ENCODE data around the gene MIOX. TPM values are rescaled to one million over a fixed set of nuclear protein-coding genes. Genes with fewer than 3 reads are reported as not detected.
A peak's percentile ranks its signal among the peaks of the same experiment; 100 is the strongest.

The MIOX gene
- total RNA-seq, 4 donors from 2014 or later = not detected

DNA sequence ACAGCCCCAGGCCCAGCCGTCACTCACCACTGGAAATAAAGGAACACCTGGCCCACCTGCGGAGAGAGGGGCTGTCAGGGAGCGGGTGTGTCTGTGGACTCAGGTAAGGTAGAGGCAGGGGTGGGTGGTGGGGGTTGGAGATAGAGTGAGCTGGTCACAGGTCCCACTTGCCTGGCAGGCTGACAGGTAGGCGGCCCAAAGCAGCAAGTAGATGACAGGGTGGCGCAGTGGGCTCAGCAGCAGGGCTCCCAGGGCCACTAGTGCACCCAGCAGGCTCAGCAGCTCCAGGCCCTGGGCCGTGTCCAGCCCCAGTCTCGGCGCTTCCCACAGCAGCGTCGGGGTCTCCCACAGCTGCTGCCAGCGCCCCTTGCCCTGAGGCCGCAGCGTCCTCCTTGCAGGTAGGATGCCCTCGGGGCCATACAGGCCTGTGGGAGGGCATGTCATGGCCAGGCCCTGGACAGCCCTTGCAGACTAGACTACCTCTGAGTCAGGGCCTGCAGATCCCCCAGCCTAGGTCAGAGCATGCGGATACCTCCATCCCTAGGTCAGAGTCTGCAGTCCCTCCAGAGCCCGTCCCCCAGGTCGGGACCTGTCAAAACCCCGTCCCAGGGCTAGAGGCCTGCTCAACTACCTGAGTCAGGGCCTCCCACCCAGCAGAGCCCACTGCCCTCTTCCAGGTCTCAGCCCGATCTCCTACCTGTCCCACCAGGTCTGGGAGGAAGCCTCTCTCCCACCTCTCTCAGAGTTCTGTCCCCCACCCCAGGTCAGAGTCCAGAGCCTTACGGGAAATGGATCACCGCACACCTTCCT, 20.2 kb downstream of the MIOX start:
- H3K4me3 ChIP-seq = peak overlapping the region; percentile 98 to 99
- TF ChIP-seq, protein P1, sequence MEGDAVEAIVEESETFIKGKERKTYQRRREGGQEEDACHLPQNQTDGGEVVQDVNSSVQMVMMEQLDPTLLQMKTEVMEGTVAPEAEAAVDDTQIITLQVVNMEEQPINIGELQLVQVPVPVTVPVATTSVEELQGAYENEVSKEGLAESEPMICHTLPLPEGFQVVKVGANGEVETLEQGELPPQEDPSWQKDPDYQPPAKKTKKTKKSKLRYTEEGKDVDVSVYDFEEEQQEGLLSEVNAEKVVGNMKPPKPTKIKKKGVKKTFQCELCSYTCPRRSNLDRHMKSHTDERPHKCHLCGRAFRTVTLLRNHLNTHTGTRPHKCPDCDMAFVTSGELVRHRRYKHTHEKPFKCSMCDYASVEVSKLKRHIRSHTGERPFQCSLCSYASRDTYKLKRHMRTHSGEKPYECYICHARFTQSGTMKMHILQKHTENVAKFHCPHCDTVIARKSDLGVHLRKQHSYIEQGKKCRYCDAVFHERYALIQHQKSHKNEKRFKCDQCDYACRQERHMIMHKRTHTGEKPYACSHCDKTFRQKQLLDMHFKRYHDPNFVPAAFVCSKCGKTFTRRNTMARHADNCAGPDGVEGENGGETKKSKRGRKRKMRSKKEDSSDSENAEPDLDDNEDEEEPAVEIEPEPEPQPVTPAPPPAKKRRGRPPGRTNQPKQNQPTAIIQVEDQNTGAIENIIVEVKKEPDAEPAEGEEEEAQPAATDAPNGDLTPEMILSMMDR (IDR thresholded peaks at IDR 0.05) = no peak
- no peak for TF ChIP-seq POLR2A (IDR thresholded peaks at IDR 0.05)
- peak overlapping the region; percentile 90 to 94 for H3K27ac ChIP-seq
- H3K9me3 ChIP-seq = no peaks in the 10 kb centered on the region
- DNase-seq = peak in 1 of 2 donors; percentile 42
- peaks cover 3 to 13% of the 10 kb centered on the region in 2 donors for H3K4me1 ChIP-seq
- intact Hi-C loops (cut with DNase I; ENCODE audit: low total_unique reads) = loop anchor here (10.0 kb wide), 1 partner anchor 232 kb away; the partner anchor contains the start of gene MAPK11
- no peaks in the 10 kb centered on the region for H3K36me3 ChIP-seq
- H3K27me3 ChIP-seq = no peaks in the 10 kb centered on the region

DNA sequence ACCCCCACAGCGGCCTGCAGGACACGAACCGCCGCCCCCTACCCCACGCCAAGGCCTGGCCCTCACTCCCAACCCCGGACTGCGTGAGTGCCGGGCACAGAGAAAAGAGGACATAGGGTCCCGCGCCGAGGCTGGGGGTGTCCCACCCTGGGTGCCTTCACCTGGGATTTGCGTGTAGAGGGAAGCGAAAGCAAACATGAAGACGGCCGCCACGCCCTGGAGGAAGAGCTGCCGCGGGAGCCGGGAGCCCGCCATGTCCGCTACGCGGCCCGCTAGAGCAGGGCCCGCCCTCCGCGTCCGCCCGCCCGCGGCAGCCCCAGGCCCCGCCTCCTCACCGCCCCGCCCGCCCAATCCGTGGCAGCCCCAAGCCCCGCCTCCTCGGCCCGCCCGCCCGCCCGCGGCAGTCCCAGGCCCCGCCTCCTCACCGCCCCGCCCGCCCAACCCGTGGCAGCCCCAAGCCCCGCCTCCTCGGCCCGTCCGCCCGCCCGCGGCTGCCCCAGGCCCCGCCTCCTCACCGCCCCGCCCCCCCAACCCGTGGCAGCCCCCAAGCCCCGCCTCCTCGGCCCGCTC, 20.8 kb downstream of the MIOX start, which contains the start of gene LMF2:
Gene LMF2, minus strand, starts transcription at position 282 of the 570 bp plus-strand sequence. Its CDS starts 27 bp downstream, at position 255.
- Histone ChIP-seq H3K27me3 (no peaks in the 10 kb centered on the region), H3K4me1 (peaks cover 3 to 13% of the 10 kb centered on the region in 2 donors), H3K4me3 (peak within 1 kb of the TSS; percentile 98 to 99), H3K27ac (peak within 1 kb of the TSS; percentile 90 to 94), H3K9me3 (no peaks in the 10 kb centered on the region), H3K36me3 (no peaks in the 10 kb centered on the region)
- intact Hi-C loops (cut with DNase I; ENCODE audit: low total_unique reads) = loop anchor here (10.0 kb wide), 1 partner anchor 233 kb away; the partner anchor contains the start of gene MAPK11
- DNase-seq = peak; percentile 89 to 94
- peak in 1 of 2 donors; percentile 64 for TF ChIP-seq POLR2A (IDR thresholded peaks at IDR 0.05)
- TF ChIP-seq, protein P1 (IDR thresholded peaks at IDR 0.05) = peak in 1 of 4 experiments; percentile 12

DNA sequence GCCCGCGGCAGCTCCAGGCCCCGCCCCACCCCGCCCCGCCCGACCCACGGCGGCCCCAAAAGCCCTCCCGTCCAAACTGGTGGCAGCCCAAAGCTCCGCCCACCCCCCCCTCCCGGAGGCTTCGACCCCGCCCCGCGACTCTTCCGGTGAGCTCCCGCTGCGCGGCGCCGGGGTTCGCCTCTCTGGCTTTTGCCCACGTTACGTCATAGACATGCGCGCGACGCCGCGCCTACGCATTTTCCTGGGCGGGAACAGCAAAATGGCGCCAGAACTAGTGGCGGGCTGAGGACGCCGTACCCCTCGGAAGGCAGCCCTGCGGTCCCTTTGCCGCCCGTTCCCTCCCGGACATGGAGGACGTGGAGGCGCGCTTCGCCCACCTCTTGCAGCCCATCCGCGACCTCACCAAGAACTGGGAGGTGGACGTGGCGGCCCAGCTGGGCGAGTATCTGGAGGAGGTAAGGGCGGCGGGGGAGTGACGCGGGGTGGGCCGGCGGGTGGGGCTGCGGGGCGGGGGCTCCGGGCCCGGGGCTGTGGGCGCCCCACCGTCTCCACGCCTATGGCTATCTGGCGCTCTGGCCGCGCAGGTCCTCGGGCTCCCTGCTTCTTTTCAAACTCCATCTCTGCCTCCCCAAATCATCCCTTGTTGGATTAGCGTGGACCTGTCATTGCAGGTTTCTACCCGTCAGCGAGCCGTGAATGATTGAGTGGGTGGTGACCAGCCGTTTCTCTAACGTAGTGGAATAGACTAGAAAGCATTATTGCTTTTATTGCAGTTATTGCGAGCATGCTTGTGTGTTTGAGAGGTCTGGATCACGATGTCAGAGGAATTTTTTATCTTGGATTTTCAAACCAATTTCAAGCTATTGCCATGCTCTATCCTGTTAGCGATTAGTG, 21.6 kb downstream of the MIOX start, which contains the start of gene NCAPH2:
Gene NCAPH2, plus strand, starts transcription at position 234 of the 894 bp plus-strand sequence. Its CDS starts 114 bp downstream, at position 348.
- no peaks in the 10 kb centered on the region for H3K27me3 ChIP-seq
- H3K4me1 ChIP-seq = peaks cover 3 to 13% of the 10 kb centered on the region in 2 donors
- no peaks in the 10 kb centered on the region for H3K9me3 ChIP-seq
- no peaks in the 10 kb centered on the region for H3K36me3 ChIP-seq
- peak within 1 kb of the TSS; percentile 90 to 94 for H3K27ac ChIP-seq
- peak; percentile 96 to 98 for DNase-seq
- intact Hi-C loops (cut with DNase I; ENCODE audit: low total_unique reads) = loop anchor here (10.0 kb wide), 1 partner anchor 233 kb away; the partner anchor contains the start of gene MAPK11
- peak; percentile 71 to 89 for TF ChIP-seq POLR2A (IDR thresholded peaks at IDR 0.05)
- TF ChIP-seq, protein P1 (IDR thresholded peaks at IDR 0.05) = peak in 2 of 4 experiments; percentile 12 to 18
- peak within 1 kb of the TSS; percentile 98 to 99 for H3K4me3 ChIP-seq

DNA sequence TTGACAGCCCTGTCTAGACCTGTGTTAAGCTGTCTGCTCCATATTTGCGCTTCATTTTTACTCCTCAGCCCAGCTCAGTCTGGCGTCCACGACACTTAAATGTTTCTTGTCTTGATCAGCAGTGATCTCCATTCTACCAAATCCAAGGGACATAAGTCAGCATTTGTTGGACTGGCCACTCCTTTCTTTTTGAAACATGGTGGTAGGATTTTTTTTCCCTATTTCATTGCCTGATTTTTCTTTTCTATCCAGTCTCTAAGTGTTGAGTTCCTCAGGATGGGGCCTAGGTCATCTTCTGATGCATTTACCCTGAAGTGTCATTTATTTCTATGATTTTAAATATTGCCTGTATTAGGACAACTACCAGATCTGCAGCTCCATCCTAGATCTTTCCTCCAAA, 22.2 kb downstream of the MIOX start:
- Histone ChIP-seq H3K4me3 (peak overlapping the region; percentile 59 to 78), H3K27me3 (no peaks in the 10 kb centered on the region)
- no peak for DNase-seq

DNA sequence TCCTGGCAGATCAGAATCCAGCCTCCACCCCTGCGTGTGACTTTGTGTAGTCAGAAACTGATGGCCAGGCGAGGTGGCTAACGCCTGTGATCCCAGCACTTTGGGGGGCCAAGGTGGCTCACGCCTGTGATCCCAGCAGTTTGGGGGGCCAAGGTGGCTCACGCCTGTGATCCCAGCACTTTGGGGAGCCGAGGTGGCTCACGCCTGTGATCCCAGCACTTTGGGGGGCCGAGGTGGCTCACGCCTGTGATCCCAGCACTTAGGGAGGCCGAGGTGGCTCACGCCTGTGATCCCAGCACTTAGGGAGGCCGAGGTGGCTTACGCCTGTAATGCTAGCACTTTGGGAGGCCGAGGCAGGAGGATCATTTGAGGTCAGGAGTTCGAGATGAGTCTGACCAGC, 26.5 kb downstream of the MIOX start:
- no peak for DNase-seq
- intact Hi-C loops (cut with DNase I; ENCODE audit: low total_unique reads) = loop anchor here (5.0 kb wide), 1 partner anchor 39 kb away; no protein-coding TSS in a partner anchor
- Histone ChIP-seq H3K27ac (no peak overlapping the region), H3K27me3 (no peaks in the 10 kb centered on the region), H3K36me3 (no peaks in the 10 kb centered on the region), H3K9me3 (no peaks in the 10 kb centered on the region), H3K4me3 (no peak overlapping the region), H3K4me1 (no peaks in the 10 kb centered on the region)
- TF ChIP-seq POLR2A (IDR thresholded peaks at IDR 0.05) = no peak
- TF ChIP-seq, protein P1 (IDR thresholded peaks at IDR 0.05) = no peak

More for the DNA sequence above, 22.2 kb downstream of the MIOX start:
- Histone ChIP-seq H3K4me1 (peaks cover 3 to 13% of the 10 kb centered on the region in 2 donors), H3K36me3 (no peaks in the 10 kb centered on the region), H3K9me3 (no peaks in the 10 kb centered on the region), H3K27ac (peak overlapping the region; percentile 87 to 90)
- TF ChIP-seq POLR2A (IDR thresholded peaks at IDR 0.05) = no peak
- intact Hi-C loops (cut with DNase I; ENCODE audit: low total_unique reads) = loop anchor here (10.0 kb wide), 1 partner anchor 234 kb away; the partner anchor contains the start of gene MAPK11

All from uterus (tissue), 4 donors.